ENCODE data around the gene NDN. TPM values are rescaled to one million over a fixed set of nuclear protein-coding genes. Genes with fewer than 3 reads are reported as not detected.

NDN gene
- polyA plus RNA-seq, 1 donor from 2014 or later = 517 TPM

GRCh38 chr15:23647421-23648370, 39.4 kb downstream of the NDN start, which contains the start of gene MAGEL2:
Gene MAGEL2 (minus strand): TSS chr15:23647867. CDS start chr15:23647742, 125 bp downstream.
- Histone ChIP-seq H3K9me2 (ENCODE audit: insufficient read depth, low read length) (no peaks in the 10 kb centered on the region), H3K4me3 (ENCODE audit: low read length) (peak within 1 kb of the TSS; percentile 83), H3K36me3 (ENCODE audit: insufficient read depth, low read length) (no peaks in the 10 kb centered on the region), H3K27ac (ENCODE audit: low read length) (peak within 1 kb of the TSS; percentile 82), H2AFZ (ENCODE audit: low read depth, low read length) (peak within 1 kb of the TSS; percentile 24), H3K4me2 (ENCODE audit: low read length) (peak within 1 kb of the TSS; percentile 74), H3K79me2 (replicated peaks; ENCODE audit: insufficient read depth, low read length) (peaks cover 11% of the 10 kb centered on the region), H4K20me1 (ENCODE audit: insufficient read depth) (no peaks in the 10 kb centered on the region), H3K27me3 (ENCODE audit: insufficient read depth, low read depth, low read length) (no peaks in the 10 kb centered on the region), H3K9me3 (ENCODE audit: low read length) (no peaks in the 10 kb centered on the region), H3F3A (ENCODE audit: insufficient read depth, low read length, poor library complexity, severe bottlenecking) (no peaks in the 10 kb centered on the region), H3K9ac (ENCODE audit: low read length) (peak within 1 kb of the TSS; percentile 89)
- TF ChIP-seq CTCF (IDR thresholded peaks at IDR 0.05; ENCODE audit: poor library complexity, severe bottlenecking) (no peak), POLR2AphosphoS5 (IDR thresholded peaks at IDR 0.05) (peak; percentile 93), REST (IDR thresholded peaks at IDR 0.05; ENCODE audit: borderline replicate concordance) (peak; percentile 89), TAF1 (IDR thresholded peaks at IDR 0.05; ENCODE audit: low read depth) (peak; percentile 96), EP300 (conservative IDR thresholded peaks at IDR 0.05; ENCODE audit: poor library complexity, severe bottlenecking) (no peak), MXI1 (conservative IDR thresholded peaks at IDR 0.05; ENCODE audit: poor library complexity, severe bottlenecking) (no peak), RAD21 (conservative IDR thresholded peaks at IDR 0.05) (peak; percentile 35), SMC3 (conservative IDR thresholded peaks at IDR 0.05; ENCODE audit: poor library complexity) (no peak), EZH2 (IDR thresholded peaks at IDR 0.05; ENCODE audit: borderline replicate concordance, insufficient read depth, low read length, poor library complexity, severe bottlenecking) (no peak)

- no peak for TF ChIP-seq POLR2AphosphoS5 (IDR thresholded peaks at IDR 0.05)
- no peak for TF ChIP-seq CTCF (IDR thresholded peaks at IDR 0.05; ENCODE audit: poor library complexity, severe bottlenecking)
- no peak for TF ChIP-seq RAD21 (conservative IDR thresholded peaks at IDR 0.05)
- TF ChIP-seq MXI1 (conservative IDR thresholded peaks at IDR 0.05; ENCODE audit: poor library complexity, severe bottlenecking) = no peak
- TF ChIP-seq EP300 (conservative IDR thresholded peaks at IDR 0.05; ENCODE audit: poor library complexity, severe bottlenecking) = no peak
- no peak for TF ChIP-seq EZH2 (IDR thresholded peaks at IDR 0.05; ENCODE audit: borderline replicate concordance, insufficient read depth, low read length, poor library complexity, severe bottlenecking)
- no peak for TF ChIP-seq TAF1 (IDR thresholded peaks at IDR 0.05; ENCODE audit: low read depth)
- no peak for TF ChIP-seq SMC3 (conservative IDR thresholded peaks at IDR 0.05; ENCODE audit: poor library complexity)
- TF ChIP-seq REST (IDR thresholded peaks at IDR 0.05; ENCODE audit: borderline replicate concordance) = no peak
- Histone ChIP-seq H4K20me1 (ENCODE audit: insufficient read depth) (no peaks in the 10 kb centered on the region), H3K4me3 (ENCODE audit: low read length) (peak overlapping the region; percentile 83), H2AFZ (ENCODE audit: low read depth, low read length) (no peak overlapping the region), H3F3A (ENCODE audit: insufficient read depth, low read length, poor library complexity, severe bottlenecking) (no peaks in the 10 kb centered on the region), H3K36me3 (ENCODE audit: insufficient read depth, low read length) (no peaks in the 10 kb centered on the region), H3K9me3 (ENCODE audit: low read length) (no peaks in the 10 kb centered on the region), H3K4me2 (ENCODE audit: low read length) (peak overlapping the region; percentile 29), H3K79me2 (replicated peaks; ENCODE audit: insufficient read depth, low read length) (peaks cover 11% of the 10 kb centered on the region), H3K27ac (ENCODE audit: low read length) (peak overlapping the region; percentile 82), H3K9ac (ENCODE audit: low read length) (peak overlapping the region; percentile 89), H3K9me2 (ENCODE audit: insufficient read depth, low read length) (no peaks in the 10 kb centered on the region), H3K27me3 (ENCODE audit: insufficient read depth, low read depth, low read length) (no peaks in the 10 kb centered on the region)
Observed at GRCh38 chr15:23647001-23647295, 40.2 kb downstream of the NDN start.
